Right atrium auricular region (tissue), 2 donors: Measurements from ENCODE around the gene RSAD2. TPM values are rescaled to one million over a fixed set of nuclear protein-coding genes. Genes with fewer than 3 reads are reported as not detected.

Source experiments
- DNase-seq: peaks from one replicate; pipeline ENCODE4 v3.0.0-alpha.2; 2019; ENCODE audit warnings: low spot score
- H3K27ac ChIP-seq, 2 donors: fragments of 200-600 bp; sonication (generic); 1 replicate in 1 of 2; 2 replicates in 1 of 2; pipeline ENCODE4 v1.5.1; 2016 to 2019
- H3K27me3 ChIP-seq, 2 donors: fragments of 200-600 bp; sonication (generic); one replicate each; pipeline versions ENCODE4 v1.5.1 to v1.6.0; 2017 to 2019
- H3K36me3 ChIP-seq: fragments of 200-600 bp; sonication (generic); one replicate; pipeline ENCODE4 v1.5.1; 2016
- H3K4me1 ChIP-seq, 2 donors: fragments of 200-600 bp; sonication (generic); one replicate each; pipeline versions ENCODE4 v1.5.1 to v1.6.0; 2017 to 2019
- H3K4me3 ChIP-seq, 2 donors: fragments of 200-600 bp; sonication (generic); 1 replicate in 1 of 2; 2 replicates in 1 of 2; pipeline ENCODE4 v1.5.1; 2017 to 2019; ENCODE audit warnings: mild to moderate bottlenecking in 1 of 2, moderate library complexity in 1 of 2
- H3K9me3 ChIP-seq, 2 donors: fragments of 200-600 bp; sonication (generic); one replicate each; pipeline ENCODE4 v1.5.1; 2019
- total RNA-seq, 2 donors: library from RNA; depleted of rRNA; stranded (reverse); fragments of >200 nt; gene quantifications; one replicate each; pipeline ENCODE4 v1.1.0, GENCODE V29; 2016
- TF ChIP-seq, protein P1 (sequence below), 2 donors: fragments of 200-600 bp; sonication (generic); IDR thresholded peaks; one replicate each; pipeline ENCODE4 v1.5.1; 2019; ENCODE audit warnings: antibody characterized with exemption in 2 of 2

The RSAD2 gene
- total RNA-seq, 2 donors from 2014 or later, result 1.5 to 3.6 TPM

DNA sequence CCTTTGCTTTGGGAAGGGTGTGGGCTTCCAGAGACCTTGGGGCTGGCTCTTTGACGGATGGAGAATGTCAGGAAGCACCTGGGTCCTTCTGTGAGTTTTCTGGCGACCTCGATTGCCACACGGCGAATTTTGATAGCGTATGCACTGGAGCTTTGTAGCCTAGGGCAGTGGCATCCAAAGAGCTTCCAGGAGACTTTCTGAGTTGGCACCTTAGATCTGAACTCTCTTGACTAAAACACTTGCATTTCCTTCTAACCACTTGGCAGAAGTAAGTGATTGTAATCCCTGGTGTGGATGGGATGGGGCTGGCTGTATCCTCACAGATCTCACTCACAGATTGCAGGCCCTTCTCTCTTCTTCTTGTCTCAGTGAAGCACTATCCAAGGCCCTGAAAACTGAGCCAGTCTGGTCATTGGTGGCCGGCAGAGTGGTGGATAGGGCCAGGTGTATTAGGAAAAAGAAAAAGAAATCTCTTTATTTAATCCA lies 47.4 kb downstream of the RSAD2 start:
- no peaks in the 10 kb centered on the region for H3K27me3 ChIP-seq
- TF ChIP-seq, protein P1, sequence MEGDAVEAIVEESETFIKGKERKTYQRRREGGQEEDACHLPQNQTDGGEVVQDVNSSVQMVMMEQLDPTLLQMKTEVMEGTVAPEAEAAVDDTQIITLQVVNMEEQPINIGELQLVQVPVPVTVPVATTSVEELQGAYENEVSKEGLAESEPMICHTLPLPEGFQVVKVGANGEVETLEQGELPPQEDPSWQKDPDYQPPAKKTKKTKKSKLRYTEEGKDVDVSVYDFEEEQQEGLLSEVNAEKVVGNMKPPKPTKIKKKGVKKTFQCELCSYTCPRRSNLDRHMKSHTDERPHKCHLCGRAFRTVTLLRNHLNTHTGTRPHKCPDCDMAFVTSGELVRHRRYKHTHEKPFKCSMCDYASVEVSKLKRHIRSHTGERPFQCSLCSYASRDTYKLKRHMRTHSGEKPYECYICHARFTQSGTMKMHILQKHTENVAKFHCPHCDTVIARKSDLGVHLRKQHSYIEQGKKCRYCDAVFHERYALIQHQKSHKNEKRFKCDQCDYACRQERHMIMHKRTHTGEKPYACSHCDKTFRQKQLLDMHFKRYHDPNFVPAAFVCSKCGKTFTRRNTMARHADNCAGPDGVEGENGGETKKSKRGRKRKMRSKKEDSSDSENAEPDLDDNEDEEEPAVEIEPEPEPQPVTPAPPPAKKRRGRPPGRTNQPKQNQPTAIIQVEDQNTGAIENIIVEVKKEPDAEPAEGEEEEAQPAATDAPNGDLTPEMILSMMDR (IDR thresholded peaks at IDR 0.05), result no peak
- no peak overlapping the region for H3K4me3 ChIP-seq
- H3K36me3 ChIP-seq, result no peaks in the 10 kb centered on the region
- DNase-seq, result no peak
- no peaks in the 10 kb centered on the region for H3K9me3 ChIP-seq
- H3K27ac ChIP-seq, result no peak overlapping the region
- H3K4me1 ChIP-seq, result peaks cover 0 to 44% of the 10 kb centered on the region in 2 donors

DNA sequence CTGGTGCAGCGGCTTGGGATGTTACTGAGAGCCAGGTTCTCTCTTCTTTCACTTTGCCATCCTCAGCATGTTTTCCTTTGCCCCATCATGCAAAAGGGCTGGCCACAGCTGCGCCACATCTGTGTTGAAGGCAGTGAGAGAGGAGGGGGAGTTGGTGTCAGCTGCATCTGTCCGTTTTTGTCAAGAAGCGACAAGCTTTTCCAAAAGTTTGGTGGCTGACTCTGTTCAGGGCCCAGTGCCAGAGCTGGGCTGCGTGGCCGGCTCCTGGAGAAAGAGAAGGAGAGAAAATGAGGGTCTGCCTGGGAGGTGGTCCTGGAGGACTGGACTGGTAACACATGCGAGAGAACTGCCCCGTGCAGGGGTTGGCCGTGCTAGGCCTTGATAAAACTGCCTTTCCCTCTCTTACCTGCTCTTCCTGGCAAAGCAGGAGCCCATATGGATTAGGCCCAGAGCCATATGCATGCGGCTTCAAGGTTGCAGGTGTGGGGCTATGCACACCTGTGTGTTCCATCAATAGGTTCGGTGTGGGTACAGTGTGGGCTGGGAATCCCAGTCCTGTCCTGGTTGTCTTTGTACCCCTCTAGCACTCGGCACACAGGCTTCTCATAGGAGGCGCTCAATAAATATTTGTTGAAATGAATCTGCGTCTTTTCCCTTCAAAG lies 48.6 kb downstream of the RSAD2 start:
- Histone ChIP-seq H3K27me3 (no peaks in the 10 kb centered on the region), H3K4me3 (no peak overlapping the region), H3K9me3 (no peaks in the 10 kb centered on the region), H3K4me1 (peaks cover 0 to 33% of the 10 kb centered on the region in 2 donors), H3K36me3 (no peaks in the 10 kb centered on the region), H3K27ac (no peak overlapping the region)
- TF ChIP-seq, protein P1 (IDR thresholded peaks at IDR 0.05), result no peak
- no peak for DNase-seq

DNA sequence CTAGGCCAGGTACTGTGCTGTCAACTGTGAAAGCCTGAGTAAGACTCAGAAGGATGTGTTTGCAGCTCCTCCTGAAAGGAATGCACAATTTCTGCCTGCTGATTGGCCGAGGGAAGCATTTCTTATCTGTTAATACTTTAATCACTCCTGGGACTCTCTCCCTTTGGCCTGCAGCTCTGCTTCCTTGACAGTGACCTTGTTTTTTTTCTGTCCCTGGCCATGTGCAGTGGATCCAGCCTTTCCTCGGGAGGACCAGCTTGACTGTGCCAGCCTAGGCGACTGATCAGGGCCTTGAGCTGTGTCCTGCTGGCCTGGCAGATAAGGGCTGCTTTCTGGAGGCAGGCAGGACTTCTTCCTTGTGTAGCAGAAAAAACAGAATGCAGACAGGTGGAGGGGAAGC lies 49.6 kb downstream of the RSAD2 start:
- Histone ChIP-seq H3K4me1 (peaks cover 0 to 25% of the 10 kb centered on the region in 2 donors), H3K27me3 (no peaks in the 10 kb centered on the region), H3K4me3 (no peak overlapping the region), H3K27ac (peak overlapping the region; percentile 28 to 38), H3K9me3 (no peaks in the 10 kb centered on the region), H3K36me3 (no peaks in the 10 kb centered on the region)
- TF ChIP-seq, protein P1 (IDR thresholded peaks at IDR 0.05), result no peak
- no peak for DNase-seq

DNA sequence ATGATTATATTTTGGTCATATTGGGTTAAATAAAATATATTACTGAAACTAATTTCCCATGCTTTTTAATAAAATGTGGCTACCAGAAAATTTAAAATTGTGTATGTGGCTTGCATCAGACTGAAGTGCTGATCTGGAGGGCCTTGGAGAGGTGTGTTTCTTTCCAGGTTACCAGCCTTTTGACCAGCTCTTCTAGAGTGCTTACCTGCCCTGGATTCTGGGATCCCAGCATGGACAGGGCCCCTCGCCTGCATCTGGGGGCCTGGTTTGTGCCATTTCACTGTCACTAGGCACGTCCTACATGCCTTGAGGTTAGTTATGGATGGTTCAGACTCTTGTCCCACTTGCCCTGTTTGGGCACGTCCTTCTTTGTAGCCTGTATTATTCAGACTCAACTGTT lies 50.2 kb downstream of the RSAD2 start:
- H3K9me3 ChIP-seq, result no peaks in the 10 kb centered on the region
- DNase-seq, result no peak
- H3K36me3 ChIP-seq, result no peaks in the 10 kb centered on the region
- TF ChIP-seq, protein P1 (IDR thresholded peaks at IDR 0.05), result no peak
- H3K27ac ChIP-seq, result peak overlapping the region; percentile 28 to 38
- H3K4me1 ChIP-seq, result peaks cover 0 to 25% of the 10 kb centered on the region in 2 donors
- no peak overlapping the region for H3K4me3 ChIP-seq
- no peaks in the 10 kb centered on the region for H3K27me3 ChIP-seq

DNA sequence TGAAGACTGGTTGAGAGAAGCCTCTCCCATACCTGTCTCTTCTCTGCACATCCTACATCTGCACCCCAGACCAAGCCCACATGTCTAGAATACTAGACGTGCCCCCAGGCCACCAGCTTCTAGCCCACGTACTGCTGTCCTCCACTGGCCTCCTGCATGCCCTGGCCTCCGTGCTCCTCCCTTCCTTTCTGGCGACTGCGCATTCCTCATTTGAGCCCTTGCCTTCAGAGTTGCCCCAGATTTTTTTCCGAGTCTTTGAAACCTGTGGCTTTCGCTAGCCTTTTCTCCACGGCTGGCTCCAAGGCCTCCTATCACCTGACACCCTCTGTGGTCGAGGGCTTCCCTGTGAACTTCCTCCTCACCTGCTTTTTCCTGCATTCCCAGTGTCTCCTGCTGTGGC lies 50.9 kb downstream of the RSAD2 start:
- no peaks in the 10 kb centered on the region for H3K27me3 ChIP-seq
- H3K9me3 ChIP-seq, result no peaks in the 10 kb centered on the region
- H3K27ac ChIP-seq, result no peak overlapping the region
- peaks cover 0 to 21% of the 10 kb centered on the region in 2 donors for H3K4me1 ChIP-seq
- H3K36me3 ChIP-seq, result no peaks in the 10 kb centered on the region
- no peak for DNase-seq
- TF ChIP-seq, protein P1 (IDR thresholded peaks at IDR 0.05), result no peak
- no peak overlapping the region for H3K4me3 ChIP-seq
